Measurements from ENCODE around the gene MBLAC1. TPM values are rescaled to one million over a fixed set of nuclear protein-coding genes. Genes with fewer than 3 reads are reported as not detected.

The MBLAC1 gene
- polyA plus RNA-seq, 1 donor from 2014 or later: 6.4 TPM

DNA sequence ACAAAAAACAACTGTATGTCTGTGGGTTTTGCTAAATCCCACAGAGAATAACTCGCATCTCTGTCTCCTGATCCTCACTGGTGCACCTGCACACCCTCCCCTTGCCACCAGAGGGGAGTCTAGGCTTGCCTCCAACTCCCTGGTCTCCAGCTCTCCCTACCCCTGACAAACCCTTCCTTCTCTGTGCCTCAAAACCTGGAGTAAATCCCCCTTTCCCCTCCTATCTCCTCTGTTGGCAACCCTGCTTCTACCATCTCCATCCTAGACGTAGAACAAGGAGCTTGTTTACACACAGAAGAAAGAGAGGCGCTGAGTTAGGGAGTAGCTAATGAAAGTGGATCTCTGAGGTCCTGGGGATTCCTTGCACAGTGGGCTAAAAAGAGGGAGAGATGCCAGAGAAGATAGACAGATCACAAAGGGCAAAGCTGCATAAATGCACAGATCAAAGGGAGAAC, 6.0 kb downstream of the MBLAC1 start:
- Histone ChIP-seq H3K4me2 (ENCODE audit: low read length) (no peak overlapping the region), H3K4me3 (ENCODE audit: low read length) (no peak overlapping the region), H3F3A (ENCODE audit: insufficient read depth, low read length, poor library complexity, severe bottlenecking) (no peaks in the 10 kb centered on the region), H2AFZ (ENCODE audit: low read depth, low read length) (no peak overlapping the region), H3K79me2 (replicated peaks; ENCODE audit: insufficient read depth, low read length) (no peaks in the 10 kb centered on the region), H3K36me3 (ENCODE audit: insufficient read depth, low read length) (no peaks in the 10 kb centered on the region), H3K9me3 (ENCODE audit: low read length) (no peaks in the 10 kb centered on the region), H4K20me1 (ENCODE audit: insufficient read depth) (no peaks in the 10 kb centered on the region), H3K27ac (ENCODE audit: low read length) (no peak overlapping the region), H3K27me3 (ENCODE audit: insufficient read depth, low read depth, low read length) (no peaks in the 10 kb centered on the region), H3K9ac (ENCODE audit: low read length) (no peak overlapping the region), H3K9me2 (ENCODE audit: insufficient read depth, low read length) (no peaks in the 10 kb centered on the region)
- TF ChIP-seq RAD21 (conservative IDR thresholded peaks at IDR 0.05) (peak; percentile 72), TAF1 (IDR thresholded peaks at IDR 0.05; ENCODE audit: low read depth) (no peak), POLR2AphosphoS5 (IDR thresholded peaks at IDR 0.05) (no peak), MXI1 (conservative IDR thresholded peaks at IDR 0.05; ENCODE audit: poor library complexity, severe bottlenecking) (no peak), EZH2 (IDR thresholded peaks at IDR 0.05; ENCODE audit: borderline replicate concordance, insufficient read depth, low read length, poor library complexity, severe bottlenecking) (no peak), SMC3 (conservative IDR thresholded peaks at IDR 0.05; ENCODE audit: poor library complexity) (peak; percentile 67), CTCF (IDR thresholded peaks at IDR 0.05; ENCODE audit: poor library complexity, severe bottlenecking) (peak; percentile 70), EP300 (conservative IDR thresholded peaks at IDR 0.05; ENCODE audit: poor library complexity, severe bottlenecking) (no peak), REST (IDR thresholded peaks at IDR 0.05; ENCODE audit: borderline replicate concordance) (no peak)

- H3F3A ChIP-seq (ENCODE audit: insufficient read depth, low read length, poor library complexity, severe bottlenecking): no peaks in the 10 kb centered on the region
- no peaks in the 10 kb centered on the region for H3K9me2 ChIP-seq (ENCODE audit: insufficient read depth, low read length)
- no peaks in the 10 kb centered on the region for H3K9me3 ChIP-seq (ENCODE audit: low read length)
- H3K36me3 ChIP-seq (ENCODE audit: insufficient read depth, low read length): no peaks in the 10 kb centered on the region
- H3K4me3 ChIP-seq (ENCODE audit: low read length): no peak overlapping the region
- no peak overlapping the region for H3K27ac ChIP-seq (ENCODE audit: low read length)
- no peak overlapping the region for H3K9ac ChIP-seq (ENCODE audit: low read length)
- no peaks in the 10 kb centered on the region for H4K20me1 ChIP-seq (ENCODE audit: insufficient read depth)
- H3K27me3 ChIP-seq (ENCODE audit: insufficient read depth, low read depth, low read length): no peaks in the 10 kb centered on the region
- H3K79me2 ChIP-seq (replicated peaks; ENCODE audit: insufficient read depth, low read length): no peaks in the 10 kb centered on the region
- H3K4me2 ChIP-seq (ENCODE audit: low read length): no peak overlapping the region
- TF ChIP-seq RAD21 (conservative IDR thresholded peaks at IDR 0.05) (no peak), EP300 (conservative IDR thresholded peaks at IDR 0.05; ENCODE audit: poor library complexity, severe bottlenecking) (no peak), MXI1 (conservative IDR thresholded peaks at IDR 0.05; ENCODE audit: poor library complexity, severe bottlenecking) (no peak), EZH2 (IDR thresholded peaks at IDR 0.05; ENCODE audit: borderline replicate concordance, insufficient read depth, low read length, poor library complexity, severe bottlenecking) (no peak), SMC3 (conservative IDR thresholded peaks at IDR 0.05; ENCODE audit: poor library complexity) (no peak), TAF1 (IDR thresholded peaks at IDR 0.05; ENCODE audit: low read depth) (no peak), REST (IDR thresholded peaks at IDR 0.05; ENCODE audit: borderline replicate concordance) (no peak), CTCF (IDR thresholded peaks at IDR 0.05; ENCODE audit: poor library complexity, severe bottlenecking) (no peak), POLR2AphosphoS5 (IDR thresholded peaks at IDR 0.05) (no peak)
- H2AFZ ChIP-seq (ENCODE audit: low read depth, low read length): no peak overlapping the region
Observed at GRCh38 chr7:100137851-100138760, 11.3 kb downstream of the MBLAC1 start.

Measured in neural cell (in vitro differentiated cells).